GM19328 (cell line): ENCODE measurements around the gene CD53.
"Not testable (repeated sequence)": the region's sequence is repeated elsewhere in the genome, so short reads cannot be mapped to it uniquely, and the experiment has no call there.

Experiments used
- ATAC-seq: cut with Tn5 transposase; IDR thresholded peaks from one replicate; pipeline ENCODE4 v1.9.1; 2021; ENCODE audit warnings: mild to moderate bottlenecking, moderate library complexity; ENCODE audit not compliant: unreplicated experiment

Gene CD53

GRCh38 chr1:110914676-110915075 is 41.7 kb downstream of the CD53 start:
- ATAC-seq = no peak

GRCh38 chr1:110915804-110916203 is 42.9 kb downstream of the CD53 start:
- no peak for ATAC-seq

GRCh38 chr1:110916274-110916668 is 43.3 kb downstream of the CD53 start:
- ATAC-seq = no peak

GRCh38 chr1:110916669-110917306 is 43.8 kb downstream of the CD53 start:
- ATAC-seq = no peak

- no peak for ATAC-seq
These were observed 45.1 kb downstream of the CD53 start for GRCh38 chr1:110918016-110918415.

- ATAC-seq = no peak
These were observed 49.0 kb downstream of the CD53 start for GRCh38 chr1:110921953-110922352.

GRCh38 chr1:110927484-110928075 is 54.6 kb downstream of the CD53 start:
- no peak for ATAC-seq

- ATAC-seq = no peak
These were observed 55.2 kb downstream of the CD53 start for GRCh38 chr1:110928191-110928590.

- no peak for ATAC-seq
These were observed 56.0 kb downstream of the CD53 start for GRCh38 chr1:110928904-110929303.

GRCh38 chr1:110931097-110931496 is 58.1 kb downstream of the CD53 start:
- ATAC-seq = not testable (repeated sequence)

GRCh38 chr1:110936567-110936966 is 63.6 kb downstream of the CD53 start:
- ATAC-seq = no peak

GRCh38 chr1:110944806-110945205 is 71.9 kb downstream of the CD53 start:
- ATAC-seq = no peak

- ATAC-seq = no peak
These were observed 72.7 kb downstream of the CD53 start for GRCh38 chr1:110945626-110946025.

GRCh38 chr1:110948038-110948810 is 75.3 kb downstream of the CD53 start:
- ATAC-seq = no peak
